Tibial artery (tissue), 4 donors: ENCODE measurements around the gene CNTNAP2.

Experiments used
- DNase-seq, 2 donors: peaks; one replicate each; pipeline ENCODE4 v3.0.0-alpha.2; 2019
- H3K27ac ChIP-seq, 2 donors: fragments of 200-600 bp; sonication (generic) in 1 of 2; 1 replicate in 1 of 2; 2 replicates in 1 of 2; pipeline ENCODE4 v1.5.1; 2018 to 2019; ENCODE audit warnings: mild to moderate bottlenecking in 1 of 2
- H3K27me3 ChIP-seq, 2 donors: fragments of 200-600 bp; sonication (generic) in 1 of 2; one replicate each; pipeline versions ENCODE4 v1.5.1 to v1.6.0; 2016 to 2019
- H3K36me3 ChIP-seq, 3 donors: fragments of 200-600 bp; sonication (generic) in 2 of 3; one replicate each; pipeline ENCODE4 v1.5.1; 2016 to 2019; ENCODE audit warnings: mild to moderate bottlenecking in 2 of 3
- H3K4me1 ChIP-seq, 4 donors: fragments of 200-600 bp; sonication (generic) in 2 of 4; 1 replicate in 3 of 4; 2 replicates in 1 of 4; pipeline ENCODE4 v1.5.1; 2016 to 2019
- H3K4me3 ChIP-seq, 2 donors: fragments of 200-600 bp; sonication (generic) in 1 of 2; 1 replicate in 1 of 2; 2 replicates in 1 of 2; pipeline ENCODE4 v1.5.1; 2018 to 2019; ENCODE audit warnings: mild to moderate bottlenecking in 2 of 2
- H3K9me3 ChIP-seq, 3 donors: fragments of 200-600 bp; sonication (generic) in 1 of 3; one replicate each; pipeline ENCODE4 v1.5.1; 2016 to 2019
- CTCF ChIP-seq, 2 experiments: fragments of 200-600 bp in 1 of 2; fragments of 450-650 bp in 1 of 2; IDR thresholded peaks; one replicate each; pipeline ENCODE4 v1.5.1; 2017 to 2019; ENCODE audit warnings: antibody characterized with exemption in 2 of 2, mild to moderate bottlenecking in 1 of 2, moderate library complexity in 1 of 2
- intact Hi-C: fragments of 100-400 bp; cut with DNase I; formaldehyde crosslinking; loops from one replicate; pipeline ENCODE4 v1.15.0; 2023; ENCODE audit warnings: low total_unique reads

The CNTNAP2 gene

GRCh38 chr7:147235645-147236382, 1119.2 kb downstream of the CNTNAP2 start:
- Histone ChIP-seq H3K4me1 (no peaks in the 10 kb centered on the region), H3K27me3 (no peaks in the 10 kb centered on the region), H3K36me3 (no peaks in the 10 kb centered on the region), H3K27ac (no peak overlapping the region), H3K4me3 (no peak overlapping the region), H3K9me3 (no peaks in the 10 kb centered on the region)
- no peak for DNase-seq
- TF ChIP-seq CTCF (IDR thresholded peaks at IDR 0.05): no peak
- intact Hi-C loops: no loop called here

GRCh38 chr7:147240468-147240867, 1123.9 kb downstream of the CNTNAP2 start:
- intact Hi-C loops: no loop called here
- H3K9me3 ChIP-seq: no peaks in the 10 kb centered on the region
- no peaks in the 10 kb centered on the region for H3K27me3 ChIP-seq
- no peak overlapping the region for H3K4me3 ChIP-seq
- no peaks in the 10 kb centered on the region for H3K4me1 ChIP-seq
- DNase-seq: no peak
- no peak for TF ChIP-seq CTCF (IDR thresholded peaks at IDR 0.05)
- no peak overlapping the region for H3K27ac ChIP-seq
- H3K36me3 ChIP-seq: no peaks in the 10 kb centered on the region

GRCh38 chr7:147245274-147245673, 1128.7 kb downstream of the CNTNAP2 start:
- no peaks in the 10 kb centered on the region for H3K36me3 ChIP-seq
- no peak overlapping the region for H3K27ac ChIP-seq
- H3K9me3 ChIP-seq: no peaks in the 10 kb centered on the region
- no peaks in the 10 kb centered on the region for H3K27me3 ChIP-seq
- DNase-seq: no peak
- TF ChIP-seq CTCF (IDR thresholded peaks at IDR 0.05): peak; percentile 28 to 37
- H3K4me1 ChIP-seq: no peaks in the 10 kb centered on the region
- intact Hi-C loops: no loop called here
- H3K4me3 ChIP-seq: no peak overlapping the region

- Histone ChIP-seq H3K27me3 (no peaks in the 10 kb centered on the region), H3K9me3 (no peaks in the 10 kb centered on the region), H3K4me3 (no peak overlapping the region), H3K27ac (no peak overlapping the region), H3K36me3 (no peaks in the 10 kb centered on the region), H3K4me1 (no peaks in the 10 kb centered on the region)
- DNase-seq: no peak
- TF ChIP-seq CTCF (IDR thresholded peaks at IDR 0.05): no peak
- intact Hi-C loops: no loop called here
Observed at GRCh38 chr7:147249956-147250355, 1133.4 kb downstream of the CNTNAP2 start.

GRCh38 chr7:147251751-147252325, 1135.2 kb downstream of the CNTNAP2 start:
- intact Hi-C loops: no loop called here
- H3K27me3 ChIP-seq: no peaks in the 10 kb centered on the region
- H3K4me1 ChIP-seq: no peaks in the 10 kb centered on the region
- no peaks in the 10 kb centered on the region for H3K36me3 ChIP-seq
- no peak overlapping the region for H3K4me3 ChIP-seq
- no peak for DNase-seq
- no peaks in the 10 kb centered on the region for H3K9me3 ChIP-seq
- TF ChIP-seq CTCF (IDR thresholded peaks at IDR 0.05): no peak
- H3K27ac ChIP-seq: no peak overlapping the region
